CD4-positive, alpha-beta T cell (primary cell): ENCODE results near the gene FGGY. TPM values are rescaled to one million over a fixed set of nuclear protein-coding genes. Genes with fewer than 3 reads are reported as not detected.

Experiments
- ATAC-seq: fragments of 200-7000 bp; cut with Tn5 transposase; one replicate; pipeline ENCODE4 v1.10.0; 2022; ENCODE audit warnings: mild to moderate bottlenecking; ENCODE audit not compliant: poor library complexity
- CTCF ChIA-PET: fragments of 350-600 bp; sonication (Branson Sonifier 250); formaldehyde crosslinking; loops from one replicate; lab custom pipeline; 2021; ENCODE audit warnings: antibody characterized with exemption, inconsistent platforms; lab: Charles Lee
- POLR2A ChIA-PET: fragments of 350-600 bp; sonication (Branson Sonifier 250); formaldehyde crosslinking; loops from one replicate; lab custom pipeline; 2021; ENCODE audit warnings: antibody characterized with exemption, inconsistent platforms; lab: Charles Lee
- DNase-seq, 14 experiments: peaks; one replicate each; pipeline ENCODE4 v3.0.0-alpha.2; 2013 to 2020; ENCODE audit warnings: mixed read lengths in 2 of 14
- H3K27ac ChIP-seq, 2 donors: one replicate each; pipeline versions ENCODE4 v1.5.1 to v1.7.0; 2013; ENCODE audit warnings: low read length in 2 of 2, low read depth in 1 of 2, mild to moderate bottlenecking in 1 of 2
- H3K27me3 ChIP-seq, 2 experiments: 1 replicate in 1 of 2; 2 replicates in 1 of 2; pipeline versions ENCODE4 v1.6.1 to v1.7.0; 2013; ENCODE audit warnings: low read length in 2 of 2, control low read depth in 1 of 2, mild to moderate bottlenecking in 1 of 2, moderate library complexity in 1 of 2; ENCODE audit not compliant: insufficient read depth in 2 of 2, control insufficient read depth in 1 of 2
- H3K36me3 ChIP-seq: one replicate; pipeline ENCODE4 v1.6.1; 2013; ENCODE audit warnings: low read length, control low read depth; ENCODE audit not compliant: insufficient read depth
- H3K4me1 ChIP-seq: one replicate; pipeline ENCODE4 v1.6.1; 2013; ENCODE audit warnings: low read length, control low read depth; ENCODE audit not compliant: insufficient read depth
- H3K4me3 ChIP-seq: one replicate; pipeline ENCODE4 v1.5.1; 2013; ENCODE audit warnings: mild to moderate bottlenecking, low read length, moderate library complexity
- H3K9me3 ChIP-seq, 2 experiments: 1 replicate in 1 of 2; 2 replicates in 1 of 2; pipeline versions ENCODE4 v1.6.1 to v1.7.0; 2013; ENCODE audit warnings: low read length in 2 of 2, mild to moderate bottlenecking in 2 of 2, control low read depth in 1 of 2, moderate library complexity in 1 of 2; ENCODE audit not compliant: control insufficient read depth in 1 of 2, insufficient read depth in 1 of 2
- H3K27ac Mint-ChIP-seq: one replicate; pipeline ENCODE4 v1.8.0; 2020; ENCODE audit warnings: mixed read lengths
- H3K27me3 Mint-ChIP-seq: one replicate; pipeline ENCODE4 v1.8.0; 2021; ENCODE audit warnings: mixed read lengths
- H3K36me3 Mint-ChIP-seq: one replicate; pipeline ENCODE4 v1.8.0; 2021; ENCODE audit warnings: low read depth, mixed read lengths
- H3K4me1 Mint-ChIP-seq: one replicate; pipeline ENCODE4 v1.8.0; 2021; ENCODE audit warnings: low read depth, mixed read lengths
- H3K4me3 Mint-ChIP-seq: one replicate; pipeline ENCODE4 v1.8.0; 2020; ENCODE audit warnings: mild to moderate bottlenecking, mixed read lengths
- H3K9me3 Mint-ChIP-seq: one replicate; pipeline ENCODE4 v1.8.0; 2020; ENCODE audit warnings: mixed read lengths
- CTCF ChIP-seq: fragments of 200-600 bp; IDR thresholded peaks from one replicate; pipeline ENCODE4 v1.8.0; 2022; ENCODE audit warnings: antibody characterized with exemption, mild to moderate bottlenecking
- intact Hi-C, 2 experiments: fragments of 100-400 bp; cut with DNase I in 1 of 2; cut with micrococcal nuclease in 1 of 2; formaldehyde crosslinking; loops; one replicate each; pipeline versions ENCODE4 v1.15.1 to v1.9.0; 2023 to 2025; cut with DNase I, micrococcal nuclease
- total RNA-seq, 174 experiments: library from RNA in 2 of 174; stranded (reverse) in 2 of 174; gene quantifications; one replicate each; pipeline ENCODE4 v1.2.3 and lab custom pipeline; 2021 to 2026

The FGGY gene
- total RNA-seq, 2 experiments from 2014 or later: 9.5 to 10.0 TPM

GRCh38 chr1:59364037-59364436, 67.1 kb downstream of the FGGY start:
- ChIA-PET CTCF (no interaction called here), POLR2A (interaction anchor here (0.8 kb wide), 1 partner anchor 16 kb away, joined by 3 read pairs; no protein-coding TSS in a partner anchor)
- no peak overlapping the region for H3K27ac ChIP-seq
- Mint-ChIP-seq H3K9me3 (no peaks in the 10 kb centered on the region), H3K36me3 (no peaks in the 10 kb centered on the region), H3K4me3 (no peak overlapping the region), H3K27ac (no peak overlapping the region), H3K27me3 (no peaks in the 10 kb centered on the region), H3K4me1 (no peaks in the 10 kb centered on the region)
- H3K27me3 ChIP-seq: no peaks in the 10 kb centered on the region
- no peaks in the 10 kb centered on the region for H3K36me3 ChIP-seq
- TF ChIP-seq CTCF: no peak
- DNase-seq (no peak), ATAC-seq (no peak)
- H3K4me3 ChIP-seq: no peak overlapping the region
- H3K4me1 ChIP-seq: no peaks in the 10 kb centered on the region
- H3K9me3 ChIP-seq: peaks cover 0 to 3% of the 10 kb centered on the region in 2 experiments
- intact Hi-C loops: no loop called here

GRCh38 chr1:59366346-59366745, 69.5 kb downstream of the FGGY start:
- Mint-ChIP-seq H3K36me3 (no peaks in the 10 kb centered on the region), H3K27ac (no peak overlapping the region), H3K9me3 (no peaks in the 10 kb centered on the region), H3K4me3 (no peak overlapping the region), H3K27me3 (no peaks in the 10 kb centered on the region), H3K4me1 (no peaks in the 10 kb centered on the region)
- no peaks in the 10 kb centered on the region for H3K36me3 ChIP-seq
- ChIA-PET POLR2A (no interaction called here), CTCF (no interaction called here)
- H3K27me3 ChIP-seq: no peaks in the 10 kb centered on the region
- H3K9me3 ChIP-seq: peaks cover 0 to 6% of the 10 kb centered on the region in 2 experiments
- no peak for TF ChIP-seq CTCF
- no peaks in the 10 kb centered on the region for H3K4me1 ChIP-seq
- intact Hi-C loops: no loop called here
- DNase-seq: no peak
- ATAC-seq: no peak
- H3K4me3 ChIP-seq: no peak overlapping the region
- H3K27ac ChIP-seq: no peak overlapping the region

- H3K27ac Mint-ChIP-seq: no peak overlapping the region
- Histone ChIP-seq H3K27me3 (no peaks in the 10 kb centered on the region), H3K4me1 (no peaks in the 10 kb centered on the region), H3K27ac (no peak overlapping the region), H3K4me3 (no peak overlapping the region), H3K9me3 (peaks cover 0 to 6% of the 10 kb centered on the region in 2 experiments), H3K36me3 (no peaks in the 10 kb centered on the region)
- TF ChIP-seq CTCF: no peak
- no peaks in the 10 kb centered on the region for H3K27me3 Mint-ChIP-seq
- no peak for ATAC-seq
- H3K9me3 Mint-ChIP-seq: no peaks in the 10 kb centered on the region
- H3K4me3 Mint-ChIP-seq: no peak overlapping the region
- no peaks in the 10 kb centered on the region for H3K4me1 Mint-ChIP-seq
- POLR2A ChIA-PET: no interaction called here
- DNase-seq: no peak
- CTCF ChIA-PET: interaction anchor here (0.6 kb wide), 2 partner anchors 212 to 1381 kb away, joined by 4 read pairs; no protein-coding TSS in a partner anchor
- intact Hi-C loops: no loop called here
- H3K36me3 Mint-ChIP-seq: no peaks in the 10 kb centered on the region
Measured at GRCh38 chr1:59367301-59368007, 70.6 kb downstream of the FGGY start.
